Gastrocnemius medialis (tissue), 4 donors: Measurements from ENCODE around the gene SIK3.

Experiments used
- POLR2A ChIP-seq, 2 donors: fragments of 450-650 bp; IDR thresholded peaks; one replicate each; pipeline ENCODE4 v1.6.1; 2017; ENCODE audit warnings: antibody characterized with exemption in 2 of 2, mild to moderate bottlenecking in 2 of 2, moderate library complexity in 2 of 2
- TF ChIP-seq, protein P1 (sequence below), 5 experiments: fragments of 450-650 bp in 3 of 5; fragments of 200-600 bp in 2 of 5; sonication (generic) in 2 of 5; IDR thresholded peaks in 4 of 5; conservative IDR thresholded peaks in 1 of 5; 1 replicate in 4 of 5; 2 replicates in 1 of 5; pipeline ENCODE4 v1.5.1; 2016 to 2019; ENCODE audit warnings: antibody characterized with exemption in 5 of 5, mild to moderate bottlenecking in 3 of 5, moderate library complexity in 3 of 5

DNA sequence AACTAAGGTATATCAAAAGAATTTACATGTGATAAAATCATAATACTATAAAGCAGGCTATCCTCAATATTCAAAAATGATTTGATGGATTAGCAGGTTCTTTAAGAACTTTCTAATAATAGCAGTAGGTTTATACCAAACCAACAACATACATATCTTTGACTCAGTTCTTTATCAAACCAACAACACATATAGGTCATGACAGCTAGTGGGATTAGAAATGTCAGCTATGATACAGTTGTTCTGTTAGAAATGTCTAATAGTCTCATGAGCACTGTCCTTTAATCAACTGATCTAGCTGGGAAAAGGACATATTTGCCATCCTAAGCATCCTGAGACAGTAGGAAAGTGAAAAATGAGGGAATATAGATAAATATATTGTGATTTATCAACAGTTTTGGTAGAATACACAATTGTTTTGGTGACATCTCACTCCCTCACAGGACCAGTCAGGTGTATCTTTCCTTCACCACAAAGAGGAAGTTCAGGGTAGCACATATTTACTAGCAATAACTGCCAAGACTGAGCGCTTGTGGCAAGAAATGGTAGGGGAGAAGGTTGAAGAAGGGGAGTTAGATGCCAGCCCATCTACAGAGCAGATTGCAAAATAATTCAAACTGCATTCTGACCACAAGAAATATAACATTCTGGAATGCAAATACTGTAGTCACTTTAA lies 170.0 kb downstream of the SIK3 start:
- no peak for TF ChIP-seq POLR2A (IDR thresholded peaks at IDR 0.05)
- TF ChIP-seq, protein P1, sequence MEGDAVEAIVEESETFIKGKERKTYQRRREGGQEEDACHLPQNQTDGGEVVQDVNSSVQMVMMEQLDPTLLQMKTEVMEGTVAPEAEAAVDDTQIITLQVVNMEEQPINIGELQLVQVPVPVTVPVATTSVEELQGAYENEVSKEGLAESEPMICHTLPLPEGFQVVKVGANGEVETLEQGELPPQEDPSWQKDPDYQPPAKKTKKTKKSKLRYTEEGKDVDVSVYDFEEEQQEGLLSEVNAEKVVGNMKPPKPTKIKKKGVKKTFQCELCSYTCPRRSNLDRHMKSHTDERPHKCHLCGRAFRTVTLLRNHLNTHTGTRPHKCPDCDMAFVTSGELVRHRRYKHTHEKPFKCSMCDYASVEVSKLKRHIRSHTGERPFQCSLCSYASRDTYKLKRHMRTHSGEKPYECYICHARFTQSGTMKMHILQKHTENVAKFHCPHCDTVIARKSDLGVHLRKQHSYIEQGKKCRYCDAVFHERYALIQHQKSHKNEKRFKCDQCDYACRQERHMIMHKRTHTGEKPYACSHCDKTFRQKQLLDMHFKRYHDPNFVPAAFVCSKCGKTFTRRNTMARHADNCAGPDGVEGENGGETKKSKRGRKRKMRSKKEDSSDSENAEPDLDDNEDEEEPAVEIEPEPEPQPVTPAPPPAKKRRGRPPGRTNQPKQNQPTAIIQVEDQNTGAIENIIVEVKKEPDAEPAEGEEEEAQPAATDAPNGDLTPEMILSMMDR (IDR thresholded peaks at IDR 0.05 in 4 of 5, conservative IDR thresholded peaks at IDR 0.05 in 1 of 5): no peak
